Measurements from ENCODE around the gene CCR9.

The CCR9 gene

GRCh38 chr3:45873638-45874037, 12.7 kb upstream of the CCR9 start:
- no peak for DNase-seq

- DNase-seq: no peak
These were observed 11.5 kb upstream of the CCR9 start for GRCh38 chr3:45874677-45875346.

GRCh38 chr3:45878124-45878523, 8.2 kb upstream of the CCR9 start:
- no peak for DNase-seq

GRCh38 chr3:45880725-45881077, 5.6 kb upstream of the CCR9 start:
- DNase-seq: no peak

- no peak for DNase-seq
These were observed 5.0 kb upstream of the CCR9 start for GRCh38 chr3:45881078-45882022.

- DNase-seq: no peak
These were observed 1.8 kb upstream of the CCR9 start for GRCh38 chr3:45884368-45885201.

- DNase-seq: no peak
These were observed 942 bp downstream of the CCR9 start for GRCh38 chr3:45887285-45887684.

- no peak for DNase-seq
These were observed 1.6 kb downstream of the CCR9 start for GRCh38 chr3:45887759-45888511.

GRCh38 chr3:45889337-45889736, 3.0 kb downstream of the CCR9 start:
- no peak for DNase-seq

- DNase-seq: peak; percentile 22
These were observed 4.1 kb downstream of the CCR9 start for GRCh38 chr3:45890405-45890804.

- no peak for DNase-seq
These were observed 5.8 kb downstream of the CCR9 start for GRCh38 chr3:45892161-45892560.

- no peak for DNase-seq
These were observed 7.7 kb downstream of the CCR9 start for GRCh38 chr3:45894015-45894414.

- peak; percentile 8 for DNase-seq
These were observed 9.5 kb downstream of the CCR9 start for GRCh38 chr3:45895686-45896468.

GRCh38 chr3:45896956-45897355, 10.6 kb downstream of the CCR9 start:
- DNase-seq: no peak

GRCh38 chr3:45904931-45905330, 18.6 kb downstream of the CCR9 start:
- DNase-seq: no peak

- DNase-seq: no peak
These were observed 19.4 kb downstream of the CCR9 start for GRCh38 chr3:45905755-45906154.

- no peak for DNase-seq
These were observed 20.5 kb downstream of the CCR9 start for GRCh38 chr3:45906681-45907407.

GRCh38 chr3:45907769-45908705, 21.7 kb downstream of the CCR9 start:
- DNase-seq: no peak

- no peak for DNase-seq
These were observed 22.4 kb downstream of the CCR9 start for GRCh38 chr3:45908761-45909160.

- DNase-seq: no peak
These were observed 23.2 kb downstream of the CCR9 start for GRCh38 chr3:45909542-45909941.
